Activated CD4-positive, alpha-beta T cell treated with anti-CD3 and anti-CD28 coated beads for 4 hours (primary cell): ENCODE measurements around the gene TNFRSF17.

Experiments
- DNase-seq, 2 donors: peaks; one replicate each; pipeline ENCODE4 v3.0.0-alpha.2; 2020

TNFRSF17 gene

DNA sequence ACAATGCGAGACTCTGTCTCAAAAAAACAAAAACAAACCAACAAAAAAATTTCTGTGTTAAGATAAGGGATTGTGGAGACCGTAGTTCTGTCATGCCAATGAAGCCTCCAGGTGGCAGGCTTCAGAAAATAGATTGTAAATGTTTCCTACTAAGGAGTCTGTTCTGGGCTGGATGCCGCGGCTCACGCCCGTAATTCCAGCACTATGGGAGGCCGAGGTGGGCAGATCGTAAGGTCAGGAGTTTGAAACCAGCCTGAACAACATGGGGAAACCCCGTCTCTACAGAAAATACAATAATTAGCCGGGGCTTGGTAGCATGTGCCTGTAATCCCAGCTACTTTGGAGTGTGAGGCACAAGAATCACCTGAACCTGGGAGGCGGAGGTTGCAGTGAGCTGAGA, 7.1 kb downstream of the TNFRSF17 start:
- no peak for DNase-seq

DNA sequence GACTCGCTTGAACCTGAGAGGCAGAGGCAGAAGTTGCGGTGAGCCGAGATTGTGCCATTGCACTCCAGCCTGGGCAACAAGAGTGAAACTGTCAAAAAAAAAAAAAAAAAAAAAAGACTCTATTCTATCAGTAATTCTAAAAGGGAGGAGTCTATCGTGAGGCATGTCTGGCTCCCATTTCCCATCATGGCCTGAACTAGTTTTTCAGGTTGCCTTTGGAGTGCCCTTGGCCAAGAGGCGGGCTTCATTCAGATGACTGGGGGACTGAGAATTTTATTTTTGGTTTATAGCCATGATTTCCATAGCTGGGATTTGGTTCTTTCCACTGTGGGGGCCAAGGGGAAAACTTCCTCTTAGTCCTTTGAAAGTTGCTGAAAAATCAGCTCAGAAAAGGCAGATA, 8.1 kb downstream of the TNFRSF17 start:
- DNase-seq, result no peak

GRCh38 chr16:11976850-11977375, 11.9 kb downstream of the TNFRSF17 start:
- no peak for DNase-seq

- DNase-seq, result no peak
Observed at GRCh38 chr16:11977376-11978041, 12.5 kb downstream of the TNFRSF17 start.

DNA sequence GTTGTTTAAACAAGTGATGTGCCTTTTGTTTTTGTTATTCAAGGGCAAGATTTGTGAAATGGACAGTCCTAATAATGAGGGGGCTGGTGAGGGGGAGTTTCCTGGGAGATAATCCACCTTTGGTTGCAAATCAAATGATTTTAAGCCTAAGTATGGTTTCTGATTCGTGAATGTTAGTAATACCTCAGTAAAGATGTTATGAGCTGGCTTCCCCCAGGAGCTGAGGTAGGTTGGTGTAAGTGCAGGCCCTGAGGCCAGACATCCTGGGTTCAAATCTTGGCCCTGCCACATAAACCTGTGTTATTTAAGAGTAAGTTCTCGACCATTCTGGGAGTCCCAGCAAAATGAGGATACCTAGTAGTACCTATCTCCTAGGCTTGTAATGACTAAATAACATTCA, 13.1 kb downstream of the TNFRSF17 start:
- no peak for DNase-seq

- no peak for DNase-seq
Observed at GRCh38 chr16:11979013-11979672, 14.1 kb downstream of the TNFRSF17 start.

- DNase-seq, result no peak
Observed at GRCh38 chr16:11980136-11980844, 15.3 kb downstream of the TNFRSF17 start.

DNA sequence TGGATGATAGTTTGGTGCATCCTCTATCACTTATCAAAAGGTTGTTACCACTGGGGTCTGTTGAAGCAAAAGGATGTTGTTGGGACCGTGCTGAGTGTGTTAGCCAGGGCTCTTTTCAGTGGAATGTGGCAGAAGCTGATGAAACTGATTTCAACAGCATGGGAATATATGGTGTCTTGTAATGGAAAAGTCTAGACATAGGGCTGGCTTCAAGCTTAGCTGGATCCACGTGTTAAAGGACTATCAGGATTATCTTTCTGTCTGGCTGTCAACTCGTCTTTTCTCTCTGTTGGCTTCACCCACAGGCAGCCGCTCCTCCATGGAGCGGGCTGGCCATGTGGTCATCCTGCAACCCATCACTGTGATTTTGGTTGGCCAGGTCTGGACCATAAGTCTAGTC, 20.2 kb downstream of the TNFRSF17 start:
- no peak for DNase-seq

GRCh38 chr16:11986521-11987057, 21.6 kb downstream of the TNFRSF17 start:
- no peak for DNase-seq

DNA sequence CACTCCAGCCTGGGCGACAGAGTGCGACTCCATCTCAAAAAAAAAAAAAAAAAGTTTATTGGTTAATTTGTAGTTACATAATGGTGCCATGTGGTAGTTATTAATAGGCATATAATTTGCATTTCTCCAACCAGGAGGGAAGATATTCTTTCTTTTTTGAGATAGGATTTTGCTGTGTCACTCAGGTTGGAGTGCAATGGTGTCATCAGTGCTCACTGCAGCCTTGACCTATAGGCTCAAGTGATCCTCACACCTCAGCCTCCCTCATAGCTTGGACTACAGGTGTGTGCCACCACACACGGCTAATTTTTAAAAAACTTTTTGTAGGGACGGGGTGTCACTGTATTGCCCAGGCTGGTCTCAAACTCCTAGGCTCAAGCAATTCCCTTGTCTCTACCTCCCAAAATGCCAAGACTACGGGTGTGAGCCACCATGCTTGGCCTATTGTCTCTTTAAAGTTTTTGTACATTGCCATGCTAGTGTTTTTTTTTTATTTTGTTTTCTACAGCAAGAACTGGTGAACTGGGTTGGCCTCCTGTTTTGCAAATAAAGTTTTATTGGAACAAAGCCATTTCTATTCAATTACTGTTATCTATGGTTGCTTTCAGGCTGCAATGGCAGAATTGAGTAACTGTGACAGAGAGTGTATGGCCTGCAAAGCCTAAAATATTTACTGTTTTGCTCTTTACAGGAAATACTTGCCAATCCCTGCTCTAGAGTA, 23.4 kb downstream of the TNFRSF17 start:
- no peak for DNase-seq

DNA sequence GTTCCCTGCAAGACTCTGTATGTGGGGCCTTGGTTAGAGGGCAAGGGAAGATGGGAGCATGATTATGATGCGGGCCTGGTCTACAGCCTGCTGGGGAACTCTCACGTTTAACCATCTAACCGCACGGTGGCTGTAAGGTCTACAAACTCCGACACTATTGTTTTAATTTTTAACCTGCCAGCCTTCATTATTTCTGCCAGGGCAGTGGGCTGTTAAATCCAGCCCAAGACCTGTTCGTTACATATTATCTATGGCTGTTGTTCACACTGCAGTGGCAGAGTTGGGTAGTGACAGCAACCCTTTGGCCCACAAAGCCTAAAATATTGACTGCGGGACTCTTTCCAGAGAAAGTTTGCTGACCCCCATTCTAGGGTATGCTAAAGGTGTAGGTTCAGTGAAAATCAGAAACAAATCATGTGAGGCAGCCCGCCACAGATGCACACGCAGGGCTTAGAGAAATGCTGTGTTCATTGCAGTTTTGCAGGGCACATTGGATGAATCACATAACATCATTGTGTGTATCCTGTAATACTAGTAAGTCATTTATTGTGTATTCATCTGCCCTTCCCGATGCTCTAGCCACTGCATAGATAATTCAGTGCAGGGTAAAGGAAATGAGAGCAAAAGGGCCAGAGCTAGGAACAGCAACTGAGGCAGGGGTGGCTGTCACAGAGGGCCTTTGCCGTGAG, 25.8 kb downstream of the TNFRSF17 start:
- no peak for DNase-seq

DNA sequence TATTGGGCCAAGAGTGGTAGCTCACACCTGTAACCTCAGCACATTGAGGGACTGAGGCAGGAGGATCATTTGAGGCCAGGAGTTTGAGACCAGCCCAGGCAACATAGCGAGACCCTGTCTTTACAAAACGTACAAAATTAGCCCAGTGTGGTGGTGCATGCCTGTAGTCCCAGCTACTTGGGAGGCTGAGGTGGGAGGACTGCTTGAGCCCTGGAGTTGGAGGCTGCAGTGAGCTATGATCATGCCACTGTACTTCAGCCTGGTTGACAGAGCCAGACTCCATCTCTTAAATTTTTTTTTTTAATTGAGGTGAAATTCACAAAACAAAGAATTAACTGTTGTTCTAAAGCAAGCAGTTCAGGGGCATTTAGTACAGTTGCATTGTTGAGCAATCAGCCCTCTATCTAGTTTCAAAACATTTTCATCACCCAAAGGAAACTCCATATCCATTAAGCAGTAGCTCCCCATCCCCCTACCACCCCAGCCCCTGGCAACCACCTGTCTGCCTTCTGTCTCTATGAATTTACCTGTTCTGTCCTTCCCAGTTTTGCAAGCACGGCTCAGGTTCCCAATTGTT, 27.1 kb downstream of the TNFRSF17 start:
- DNase-seq, result no peak

- no peak for DNase-seq
Observed at GRCh38 chr16:11992586-11993524, 27.8 kb downstream of the TNFRSF17 start.

DNA sequence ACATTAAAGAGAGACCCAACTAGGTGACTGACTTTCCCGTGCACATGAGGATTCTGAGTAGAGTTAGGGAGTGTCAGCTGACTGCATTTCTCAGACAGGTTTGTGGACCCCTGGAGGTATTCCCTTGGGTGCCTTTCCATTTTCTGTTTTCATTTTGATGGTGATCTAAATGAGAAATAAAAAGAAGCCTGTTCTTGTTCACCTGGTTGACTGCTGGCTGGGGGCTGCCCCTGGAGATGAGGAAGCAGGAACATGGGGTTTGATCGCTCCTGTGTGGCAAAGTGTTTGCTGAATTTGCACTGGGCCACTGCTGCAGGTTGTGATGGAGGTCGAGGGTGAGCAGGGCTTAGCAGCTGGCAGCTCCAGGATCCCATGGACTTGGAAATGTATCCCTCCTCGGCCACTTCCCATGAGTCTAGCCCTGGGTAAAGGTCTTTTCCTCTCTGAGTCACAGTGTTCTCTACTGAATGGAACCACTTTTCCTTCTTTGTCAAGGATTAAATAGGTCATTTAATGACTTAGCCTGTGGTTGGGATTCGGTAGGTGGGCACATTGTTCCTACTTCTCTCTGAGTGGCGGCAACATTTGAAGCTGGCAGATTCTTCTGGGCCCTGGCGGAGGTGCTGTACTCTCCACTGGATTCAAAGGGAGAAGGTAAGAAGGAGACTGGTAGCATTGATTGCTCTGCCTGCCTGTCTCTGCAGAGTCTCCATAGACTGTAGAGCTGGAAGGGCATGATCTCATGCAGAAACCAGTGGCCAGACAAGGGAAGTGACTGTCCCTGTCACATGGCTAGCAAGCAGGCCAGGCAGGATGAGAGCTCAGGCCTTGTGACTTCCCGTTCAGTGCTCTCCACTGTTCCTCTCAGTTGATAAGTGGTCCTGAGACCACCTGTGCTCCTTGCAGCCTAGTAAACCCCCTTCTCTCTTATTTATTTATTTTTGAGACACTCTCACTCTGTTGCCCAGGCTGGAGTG, 29.4 kb downstream of the TNFRSF17 start:
- DNase-seq, result no peak

- DNase-seq, result no peak
Observed at GRCh38 chr16:11996433-11997330, 31.7 kb downstream of the TNFRSF17 start.

DNA sequence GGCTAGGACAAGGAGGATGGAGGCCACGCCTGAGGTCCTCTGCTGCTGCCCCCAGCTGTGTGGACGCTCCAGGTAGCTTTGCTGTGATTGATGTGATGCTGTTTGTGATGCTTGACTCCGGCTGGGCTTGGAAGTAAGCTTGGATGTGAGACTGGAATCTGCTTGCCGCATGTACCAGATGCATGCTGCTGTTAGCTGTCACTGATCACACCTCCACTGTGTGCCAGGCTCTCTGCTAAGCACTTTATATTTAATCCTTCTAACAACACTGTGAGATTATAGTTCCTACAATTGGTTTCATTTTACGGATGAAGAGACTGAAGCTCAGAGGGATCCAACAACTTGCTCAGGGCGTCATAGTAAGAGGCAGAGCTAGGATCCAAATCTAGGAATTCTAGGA, 35.0 kb downstream of the TNFRSF17 start:
- no peak for DNase-seq

DNA sequence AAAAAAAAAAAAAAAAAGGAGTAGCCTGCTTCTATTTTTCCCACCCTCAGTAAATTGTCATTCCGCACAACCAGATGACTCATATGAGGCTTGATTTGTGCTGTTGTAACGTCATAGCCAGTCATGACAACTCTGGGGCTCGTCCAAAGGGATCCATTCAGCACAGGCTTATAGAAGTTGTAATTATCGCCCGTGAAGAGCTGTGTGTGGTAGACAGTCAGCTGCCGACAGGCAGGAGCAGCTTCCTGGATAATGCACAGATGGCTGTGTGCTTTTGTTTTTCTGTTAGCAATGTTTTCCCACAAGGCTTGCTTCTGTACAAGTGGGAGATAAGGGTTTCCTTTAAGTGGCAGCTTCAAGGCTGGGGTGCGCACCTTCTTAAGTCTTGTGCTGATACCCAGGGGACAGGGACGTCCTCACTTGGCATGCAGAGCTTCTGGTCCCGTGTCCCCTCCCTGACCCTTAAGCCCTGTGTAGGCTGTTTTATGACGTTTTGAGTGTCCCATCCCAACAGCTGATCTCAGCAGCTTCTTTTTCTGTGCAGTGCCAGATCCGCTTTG, 37.5 kb downstream of the TNFRSF17 start:
- no peak for DNase-seq

- DNase-seq, result no peak
Observed at GRCh38 chr16:12006637-12007036, 41.6 kb downstream of the TNFRSF17 start.
